Mesendoderm (in vitro differentiated cells): ENCODE data around the gene MINDY2.

ENCODE experiments used
- DNase-seq: peaks from one replicate; pipeline ENCODE4 v3.0.0; 2013
- H2AK5ac ChIP-seq: 2 replicates; pipeline ENCODE4 v1.6.1; 2013; ENCODE audit warnings: low read length, inconsistent platforms
- H2BK120ac ChIP-seq: 2 replicates; pipeline ENCODE4 v1.6.1; 2013; ENCODE audit warnings: low read depth, mild to moderate bottlenecking, low read length, moderate library complexity, mixed read lengths
- H2BK15ac ChIP-seq: replicated peaks from 2 replicates; pipeline ENCODE4 v1.6.1; 2013; ENCODE audit warnings: low read depth, mild to moderate bottlenecking, moderate library complexity
- H2BK5ac ChIP-seq: 2 replicates; pipeline ENCODE4 v1.6.1; 2013; ENCODE audit warnings: low read length, inconsistent platforms
- H3K18ac ChIP-seq: 2 replicates; pipeline ENCODE4 v1.6.1; 2013; ENCODE audit warnings: mild to moderate bottlenecking, low read length, mixed read lengths
- H3K23ac ChIP-seq: one replicate; pipeline ENCODE4 v1.6.1; 2013; ENCODE audit warnings: low read length
- H3K27ac ChIP-seq: 2 replicates; pipeline ENCODE4 v1.5.1; 2013; ENCODE audit warnings: low read depth, mild to moderate bottlenecking, inconsistent platforms, low read length, moderate library complexity
- H3K27me3 ChIP-seq: 2 replicates; pipeline ENCODE4 v1.6.1; 2013; ENCODE audit warnings: low read length, control low read depth, mild to moderate bottlenecking, inconsistent platforms; ENCODE audit not compliant: insufficient read depth, poor library complexity
- H3K36me3 ChIP-seq: 2 replicates; pipeline ENCODE4 v1.6.1; 2013; ENCODE audit warnings: low read length, inconsistent platforms; ENCODE audit not compliant: control insufficient read depth, insufficient read depth
- H3K4ac ChIP-seq: one replicate; pipeline ENCODE4 v1.6.1; 2013; ENCODE audit warnings: low read depth, mild to moderate bottlenecking, low read length, moderate library complexity
- H3K4me1 ChIP-seq: 2 replicates; pipeline ENCODE4 v1.6.1; 2013; ENCODE audit warnings: low read depth, low read length, inconsistent platforms; ENCODE audit not compliant: control insufficient read depth
- H3K4me2 ChIP-seq: 2 replicates; pipeline ENCODE4 v1.6.1; 2013; ENCODE audit warnings: low read length
- H3K4me3 ChIP-seq: 2 replicates; pipeline ENCODE4 v1.5.1; 2013; ENCODE audit warnings: mild to moderate bottlenecking, low read length
- H3K56ac ChIP-seq: one replicate; pipeline ENCODE4 v1.6.1; 2013; ENCODE audit warnings: low read length
- H3K79me1 ChIP-seq: 2 replicates; pipeline ENCODE4 v1.6.1; 2013; ENCODE audit warnings: low read length, inconsistent platforms
- H3K79me2 ChIP-seq: 2 replicates; pipeline ENCODE4 v1.6.1; 2013; ENCODE audit warnings: mild to moderate bottlenecking, low read length; ENCODE audit not compliant: control insufficient read depth, insufficient read depth
- H3K9ac ChIP-seq: 2 replicates; pipeline ENCODE4 v1.6.1; 2013; ENCODE audit warnings: low read length, inconsistent platforms
- H4K5ac ChIP-seq: one replicate; pipeline ENCODE4 v1.6.1; 2013; ENCODE audit warnings: low read length
- H4K8ac ChIP-seq: one replicate; pipeline ENCODE4 v1.6.1; 2013; ENCODE audit warnings: low read depth, mild to moderate bottlenecking, control low read depth, low read length, moderate library complexity
- WGBS: extraction: QIAGEN DNeasy Blood & Tissue Kit; methylation state at CpG from one replicate; pipeline ENCODE4 v1.1.7; 2013; ENCODE audit warnings: low lambda C conversion rate, missing lambda C conversion rate; ENCODE audit not compliant: insufficient coverage; ENCODE audit errors: extremely low coverage; 5-methylcytosine and 5-hydroxymethylcytosine counted together

MINDY2 gene

DNA sequence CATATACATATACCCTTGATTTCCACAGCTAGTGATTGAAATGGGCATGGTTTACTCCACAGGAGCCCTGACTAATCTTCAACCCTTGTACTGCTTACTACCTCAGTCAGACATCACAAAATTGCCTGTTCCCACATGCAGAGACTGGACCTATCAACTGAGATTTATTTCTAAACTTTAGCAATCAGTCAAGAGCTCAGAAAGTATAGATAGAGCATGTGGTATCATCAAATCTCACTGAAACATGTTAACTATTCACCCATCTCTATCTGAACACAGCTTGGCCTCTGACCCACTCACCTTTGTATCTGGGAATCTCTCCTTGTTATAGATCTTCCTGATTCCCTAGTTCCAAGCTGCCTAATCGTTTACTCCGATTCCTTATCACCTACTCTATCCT lies 36.2 kb upstream of the MINDY2 start:
- H3K9ac ChIP-seq, result no peak overlapping the region
- no CpG with 5 or more reads among the region's 2 CpGs for WGBS
- H3K27ac ChIP-seq, result no peak overlapping the region
- peaks cover 66% of the 10 kb centered on the region for H3K79me2 ChIP-seq
- H2BK5ac ChIP-seq, result no peak overlapping the region
- no peak overlapping the region for H3K4me2 ChIP-seq
- H3K79me1 ChIP-seq, result peaks cover 15% of the 10 kb centered on the region
- H2AK5ac ChIP-seq, result no peak overlapping the region
- no peak overlapping the region for H3K18ac ChIP-seq
- no peak overlapping the region for H3K4ac ChIP-seq
- peak; percentile 65 for DNase-seq
- no peaks in the 10 kb centered on the region for H3K36me3 ChIP-seq
- H3K4me1 ChIP-seq, result peaks cover 5% of the 10 kb centered on the region
- no peak overlapping the region for H3K56ac ChIP-seq
- H2BK15ac ChIP-seq, result no peak overlapping the region
- no peak overlapping the region for H3K4me3 ChIP-seq
- no peak overlapping the region for H2BK120ac ChIP-seq
- no peak overlapping the region for H4K5ac ChIP-seq
- no peak overlapping the region for H3K23ac ChIP-seq
- no peaks in the 10 kb centered on the region for H3K27me3 ChIP-seq
- H4K8ac ChIP-seq, result no peak overlapping the region

DNA sequence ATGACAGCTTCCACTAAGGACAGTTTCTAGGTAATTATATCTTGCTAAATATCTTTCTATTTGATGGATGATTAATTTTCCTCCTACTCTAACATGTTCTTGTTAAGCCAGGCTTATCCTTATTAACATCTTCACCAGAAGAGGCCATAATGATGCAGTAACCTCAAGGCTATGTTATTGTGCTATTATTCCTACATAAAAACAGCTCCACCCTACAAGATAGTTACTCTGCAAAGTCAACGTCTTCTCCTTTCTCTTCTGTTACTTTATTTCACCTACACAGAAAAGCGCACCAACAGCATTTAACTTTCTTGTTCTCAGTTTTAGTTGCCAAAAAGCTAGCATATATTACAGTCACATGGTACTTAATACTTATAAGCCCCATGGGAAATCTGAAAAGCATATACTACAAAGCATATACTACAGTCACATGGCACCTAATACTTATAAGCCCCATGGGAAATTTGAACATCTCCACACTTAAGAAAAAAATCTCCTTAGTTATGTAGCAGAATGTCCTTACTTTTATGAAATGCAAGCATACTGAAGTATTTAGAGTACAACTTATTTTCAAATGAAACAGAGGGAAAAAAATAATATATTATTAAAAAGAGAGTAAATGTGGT lies 35.0 kb upstream of the MINDY2 start:
- Histone ChIP-seq H3K27ac (no peak overlapping the region), H3K27me3 (no peaks in the 10 kb centered on the region), H2BK5ac (no peak overlapping the region), H3K79me1 (peaks cover 13% of the 10 kb centered on the region), H3K4me3 (no peak overlapping the region), H3K79me2 (peaks cover 65% of the 10 kb centered on the region), H3K4me2 (no peak overlapping the region), H3K9ac (no peak overlapping the region), H3K4ac (no peak overlapping the region), H3K56ac (no peak overlapping the region), H3K18ac (no peak overlapping the region), H2BK15ac (no peak overlapping the region), H3K36me3 (no peaks in the 10 kb centered on the region), H2AK5ac (no peak overlapping the region), H3K4me1 (peaks cover 5% of the 10 kb centered on the region), H2BK120ac (no peak overlapping the region), H4K8ac (no peak overlapping the region), H3K23ac (no peak overlapping the region), H4K5ac (no peak overlapping the region)
- DNase-seq, result no peak
- WGBS, result no CpG with 5 or more reads among the region's 2 CpGs

DNA sequence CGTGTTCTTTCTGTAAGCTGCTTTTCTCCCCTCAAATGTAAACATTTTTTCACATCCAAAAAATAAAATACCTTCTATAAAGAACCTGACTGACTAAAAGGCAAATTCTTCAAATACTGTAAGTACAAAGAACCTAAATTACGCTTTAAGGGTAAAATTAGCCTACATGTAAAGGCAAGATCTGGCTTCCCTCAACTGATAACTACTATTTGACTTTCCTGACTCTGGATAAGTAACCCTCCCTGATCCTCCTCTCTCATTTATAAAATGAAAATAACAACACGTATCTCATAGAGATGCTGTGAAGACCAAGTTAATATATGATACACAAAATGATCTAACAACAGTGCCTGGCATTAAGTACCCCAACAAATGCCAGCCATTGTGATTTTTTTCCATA lies 33.8 kb upstream of the MINDY2 start:
- Histone ChIP-seq H4K8ac (no peak overlapping the region), H3K79me2 (peaks cover 65% of the 10 kb centered on the region), H3K4me3 (no peak overlapping the region), H3K9ac (no peak overlapping the region), H4K5ac (no peak overlapping the region), H3K27me3 (no peaks in the 10 kb centered on the region), H3K18ac (no peak overlapping the region), H3K4ac (no peak overlapping the region), H2BK5ac (no peak overlapping the region), H3K4me1 (peaks cover 5% of the 10 kb centered on the region), H3K27ac (no peak overlapping the region), H3K79me1 (peaks cover 12% of the 10 kb centered on the region), H2BK120ac (no peak overlapping the region), H3K56ac (no peak overlapping the region), H2AK5ac (no peak overlapping the region), H3K4me2 (no peak overlapping the region), H3K23ac (no peak overlapping the region), H3K36me3 (no peaks in the 10 kb centered on the region), H2BK15ac (no peak overlapping the region)
- DNase-seq, result no peak
- WGBS, result no CpG with 5 or more reads among the region's 3 CpGs

- H3K79me2 ChIP-seq, result peaks cover 68% of the 10 kb centered on the region
Observed at GRCh38 chr15:58738046-58738707, 32.9 kb upstream of the MINDY2 start.

GRCh38 chr15:58740436-58740835 lies 30.7 kb upstream of the MINDY2 start:
- Histone ChIP-seq H2BK5ac (no peak overlapping the region), H3K4me3 (no peak overlapping the region), H3K27ac (no peak overlapping the region), H2BK15ac (no peak overlapping the region), H3K23ac (no peak overlapping the region), H3K56ac (no peak overlapping the region), H2BK120ac (no peak overlapping the region), H3K27me3 (no peaks in the 10 kb centered on the region), H4K8ac (no peak overlapping the region), H3K79me1 (peaks cover 5% of the 10 kb centered on the region), H3K36me3 (no peaks in the 10 kb centered on the region), H3K79me2 (peaks cover 71% of the 10 kb centered on the region), H4K5ac (no peak overlapping the region), H3K9ac (no peak overlapping the region), H3K4me1 (peaks cover 2% of the 10 kb centered on the region), H2AK5ac (no peak overlapping the region), H3K18ac (no peak overlapping the region), H3K4ac (no peak overlapping the region), H3K4me2 (no peak overlapping the region)
- DNase-seq, result no peak
- WGBS, result 94% methylated on average over 2 of the region's 4 CpGs

More at GRCh38 chr15:58738046-58738707, 32.9 kb upstream of the MINDY2 start:
- H4K8ac ChIP-seq, result no peak overlapping the region
- peaks cover 9% of the 10 kb centered on the region for H3K79me1 ChIP-seq
- no peak overlapping the region for H3K4me2 ChIP-seq
- H2BK120ac ChIP-seq, result no peak overlapping the region
- H3K18ac ChIP-seq, result no peak overlapping the region
- DNase-seq, result no peak
- no peak overlapping the region for H3K4me3 ChIP-seq
- no peak overlapping the region for H3K27ac ChIP-seq
- no peak overlapping the region for H2BK5ac ChIP-seq
- H3K56ac ChIP-seq, result no peak overlapping the region
- no peaks in the 10 kb centered on the region for H3K27me3 ChIP-seq
- no peaks in the 10 kb centered on the region for H3K36me3 ChIP-seq
- no CpG with 5 or more reads among the region's 1 CpG for WGBS
- H2BK15ac ChIP-seq, result no peak overlapping the region
- H3K4me1 ChIP-seq, result peaks cover 5% of the 10 kb centered on the region
- no peak overlapping the region for H3K9ac ChIP-seq
- H4K5ac ChIP-seq, result no peak overlapping the region
- no peak overlapping the region for H2AK5ac ChIP-seq
- no peak overlapping the region for H3K4ac ChIP-seq
- no peak overlapping the region for H3K23ac ChIP-seq
